ENCODE results near the gene CTNNBL1. TPM values are rescaled to one million over a fixed set of nuclear protein-coding genes. Genes with fewer than 3 reads are reported as not detected.

Gene CTNNBL1
- total RNA-seq, 2 experiments from 2014 or later = 67.3 to 74.9 TPM

DNA sequence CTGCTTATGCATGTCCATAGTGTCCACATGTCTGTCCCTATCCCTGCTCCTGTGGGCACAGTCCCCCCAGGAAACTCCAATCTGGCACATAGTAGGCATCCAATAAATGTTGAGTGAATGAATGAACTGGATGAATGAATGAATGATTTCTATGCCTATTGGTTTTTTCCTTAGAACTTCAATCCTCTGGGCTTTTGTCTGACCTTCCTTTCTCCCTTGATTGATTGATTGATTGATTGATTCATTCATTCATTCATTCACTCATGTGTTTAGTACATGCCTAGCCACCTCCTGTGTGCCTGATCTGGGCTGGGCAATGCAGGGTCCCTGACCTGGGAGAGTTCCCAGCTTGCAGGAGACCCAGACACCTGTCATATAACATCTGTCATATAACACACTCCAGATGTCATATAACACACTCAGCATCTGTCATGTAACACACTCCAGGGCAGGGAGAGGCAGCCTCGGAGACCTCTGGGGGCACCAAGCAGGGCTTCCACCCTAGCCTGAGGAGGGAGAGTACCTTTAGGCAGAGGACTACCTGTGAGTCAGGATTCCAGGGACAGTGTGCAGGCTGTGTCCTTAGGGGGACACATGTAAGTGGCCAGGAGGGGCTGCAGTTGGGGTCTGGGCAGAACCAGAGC, 227.0 kb downstream of the CTNNBL1 start:
- Mint-ChIP-seq H3K27me3 (peaks cover 16% of the 10 kb centered on the region), H3K4me1 (ENCODE audit: low read depth) (peaks cover 8% of the 10 kb centered on the region), H3K36me3 (ENCODE audit: low read depth) (no peaks in the 10 kb centered on the region), H3K9me3 (no peaks in the 10 kb centered on the region), H3K27ac (no peak overlapping the region), H3K4me3 (no peak overlapping the region)
- no peak for TF ChIP-seq CTCF (IDR thresholded peaks at IDR 0.05)
- intact Hi-C loops (cut with micrococcal nuclease) = no loop called here
- ATAC-seq (no peak), DNase-seq (no peak)
- CTCF ChIA-PET = no interaction called here
- POLR2A ChIA-PET = no interaction called here

DNA sequence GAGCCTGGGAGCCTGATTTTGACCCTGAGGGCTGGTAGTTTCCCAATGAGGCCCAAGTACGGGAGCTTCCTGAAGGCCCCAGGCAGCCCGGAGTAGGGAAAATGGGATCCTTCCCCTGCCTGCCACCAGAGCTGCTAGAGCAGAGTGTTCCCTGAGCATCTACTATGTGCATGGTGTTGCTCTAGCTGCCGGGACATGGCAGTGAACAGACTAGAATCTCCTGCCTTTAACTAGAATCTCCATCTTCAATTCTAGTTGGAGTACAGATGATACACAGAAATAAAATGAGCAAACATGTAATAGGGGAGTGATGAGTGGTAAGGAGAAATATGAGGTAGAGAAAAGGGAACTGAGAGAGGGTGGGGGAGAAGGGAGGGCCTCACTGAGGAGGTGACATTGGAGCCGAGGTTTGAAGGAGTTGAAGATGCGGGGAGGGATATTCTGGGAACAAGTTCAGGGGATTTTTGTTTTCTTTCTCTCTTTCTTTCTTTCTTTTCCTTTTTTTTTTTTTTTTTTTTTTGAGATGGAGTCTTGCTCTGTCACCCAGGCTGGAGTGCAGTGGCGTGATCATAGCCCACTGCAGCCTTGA, 227.6 kb downstream of the CTNNBL1 start:
- Mint-ChIP-seq H3K27me3 (peaks cover 12% of the 10 kb centered on the region), H3K27ac (no peak overlapping the region), H3K9me3 (no peaks in the 10 kb centered on the region), H3K36me3 (ENCODE audit: low read depth) (no peaks in the 10 kb centered on the region), H3K4me3 (no peak overlapping the region), H3K4me1 (ENCODE audit: low read depth) (peaks cover 8% of the 10 kb centered on the region)
- DNase-seq (no peak), ATAC-seq (peak; percentile 22)
- TF ChIP-seq CTCF (IDR thresholded peaks at IDR 0.05) = no peak
- CTCF ChIA-PET = no interaction called here
- POLR2A ChIA-PET = no interaction called here
- intact Hi-C loops (cut with micrococcal nuclease) = no loop called here

Other genes starting within 250 kb of the CTNNBL1 start
- gene NNAT, start 172.8 kb upstream of the CTNNBL1 start, total RNA-seq = under 1 TPM in 1 of 2 experiments, not detected in 1; 0.47 TPM
- gene BLCAP, start 166.2 kb upstream of the CTNNBL1 start, total RNA-seq = 10 to 100 TPM; 27.6 to 27.9 TPM
- gene VSTM2L, start 209.1 kb downstream of the CTNNBL1 start, total RNA-seq = not detected